A549 treated with CORT108297 at 1 μM for 4 hours (cell line): Measurements from ENCODE around the gene RRM1. TPM values are rescaled to one million over a fixed set of nuclear protein-coding genes. Genes with fewer than 3 reads are reported as not detected.

Experiments
- total RNA-seq: library from RNA; stranded (reverse); fragments of 200-300 nt; extraction: Qiagen RNA extraction; gene quantifications from 5 replicates; pipeline ENCODE4 v1.2.3, GENCODE V29; 2022

RRM1 gene
- total RNA-seq: 74.6 to 96.8 TPM (median 78.3 TPM) in 5 replicates

DNA sequence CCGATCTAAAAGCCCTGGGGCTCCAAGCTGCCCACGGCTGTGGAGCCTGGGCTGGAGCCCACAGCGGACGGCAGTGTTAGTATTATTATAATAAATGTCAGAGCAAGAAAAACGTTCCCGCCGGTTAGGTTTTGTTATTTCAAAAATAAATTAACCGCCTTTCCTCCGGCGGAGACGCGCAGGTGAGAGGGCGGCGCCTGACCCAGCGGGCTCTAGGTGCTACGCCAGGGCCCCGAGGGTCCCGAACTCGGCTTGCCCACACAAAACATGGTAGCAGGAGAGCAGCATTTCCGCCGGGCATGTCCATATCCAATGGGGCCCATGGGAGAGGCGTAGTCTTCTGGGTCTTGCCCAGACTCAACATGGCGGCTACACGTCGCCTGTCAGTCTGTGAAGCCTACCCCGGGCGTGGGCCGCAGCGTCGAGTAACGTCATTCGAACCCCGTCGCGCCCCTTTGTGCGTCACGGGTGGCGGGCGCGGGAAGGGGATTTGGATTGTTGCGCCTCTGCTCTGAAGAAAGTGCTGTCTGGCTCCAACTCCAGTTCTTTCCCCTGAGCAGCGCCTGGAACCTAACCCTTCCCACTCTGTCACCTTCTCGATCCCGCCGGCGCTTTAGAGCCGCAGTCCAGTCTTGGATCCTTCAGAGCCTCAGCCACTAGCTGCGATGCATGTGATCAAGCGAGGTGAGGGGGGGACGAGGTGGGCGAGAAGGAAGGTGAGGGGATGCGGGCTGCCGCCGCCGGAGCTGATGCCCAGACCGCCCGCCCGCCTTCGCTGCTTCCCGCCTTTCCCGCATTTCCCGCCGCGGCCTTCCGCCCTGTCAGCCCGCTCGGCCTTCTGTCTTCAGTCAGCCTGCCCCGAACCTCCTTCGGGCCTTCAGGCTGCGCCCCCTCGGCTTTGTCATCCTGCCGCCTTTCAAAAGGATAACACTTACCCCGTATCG, at the start of gene RRM1:
RRM1 (plus strand) TSS at position 452 of the 944 bp plus-strand sequence; CDS start at position 666, 214 bp downstream.

Other genes with a start within 250 kb of the RRM1 start
- gene STIM1, start 239.1 kb upstream of the RRM1 start, total RNA-seq: 23.3 to 27.9 TPM (median 26.8 TPM) in 5 replicates